Stimulated activated CD4-positive, alpha-beta T cell treated with anti-CD3 and anti-CD28 coated beads, Interleukin-1b, Interleukin-23, amount 100 ng/mL, for 24 hours (primary cell): ENCODE results near the gene RUVBL1.
A peak's percentile ranks its signal among the peaks of the same experiment; 100 is the strongest.

ENCODE experiments used
- DNase-seq, 4 experiments: peaks; one replicate each; pipeline ENCODE4 v3.0.0-alpha.2; 2020; ENCODE audit warnings: low read depth in 4 of 4, low spot score in 1 of 4

The RUVBL1 gene

GRCh38 chr3:128083980-128084674 lies 39.5 kb downstream of the RUVBL1 start:
- DNase-seq, result no peak

- DNase-seq, result no peak
These were observed 40.2 kb downstream of the RUVBL1 start for GRCh38 chr3:128083396-128083795.

- DNase-seq, result no peak
These were observed 41.1 kb downstream of the RUVBL1 start for GRCh38 chr3:128082546-128082945.

- no peak for DNase-seq
These were observed 41.8 kb downstream of the RUVBL1 start for GRCh38 chr3:128081846-128082245.

- no peak for DNase-seq
These were observed 42.4 kb downstream of the RUVBL1 start for GRCh38 chr3:128081226-128081625.

- no peak for DNase-seq
These were observed 43.1 kb downstream of the RUVBL1 start for GRCh38 chr3:128080323-128081080.

GRCh38 chr3:128079823-128080222 lies 43.8 kb downstream of the RUVBL1 start:
- no peak for DNase-seq

- no peak for DNase-seq
These were observed 44.7 kb downstream of the RUVBL1 start for GRCh38 chr3:128078875-128079274.

- DNase-seq, result no peak
These were observed 45.3 kb downstream of the RUVBL1 start for GRCh38 chr3:128078322-128078721.

GRCh38 chr3:128077665-128078064 lies 45.9 kb downstream of the RUVBL1 start:
- no peak for DNase-seq

- DNase-seq, result no peak
These were observed 46.4 kb downstream of the RUVBL1 start for GRCh38 chr3:128077202-128077624.

- peak in 1 of 4 experiments; percentile 11 for DNase-seq
These were observed 47.0 kb downstream of the RUVBL1 start for GRCh38 chr3:128076483-128077201.

GRCh38 chr3:128075522-128076482 lies 47.8 kb downstream of the RUVBL1 start:
- peak; percentile 44 to 88 (median 74) for DNase-seq

- no peak for DNase-seq
These were observed 48.6 kb downstream of the RUVBL1 start for GRCh38 chr3:128074851-128075521.

- DNase-seq, result no peak
These were observed 49.8 kb downstream of the RUVBL1 start for GRCh38 chr3:128073807-128074206.

- no peak for DNase-seq
These were observed 50.4 kb downstream of the RUVBL1 start for GRCh38 chr3:128073185-128073725.

GRCh38 chr3:128072454-128073184 lies 51.0 kb downstream of the RUVBL1 start:
- DNase-seq, result no peak

- no peak for DNase-seq
These were observed 51.7 kb downstream of the RUVBL1 start for GRCh38 chr3:128071771-128072453.
